ENCODE measurements around the gene IGF2BP2.

GRCh38 chr3:185789134-185789533 is 35.7 kb downstream of the IGF2BP2 start:
- no peak for TF ChIP-seq RAD21 (IDR thresholded peaks at IDR 0.05; ENCODE audit: low read length)
- no peak for TF ChIP-seq POLR2A (IDR thresholded peaks at IDR 0.05; ENCODE audit: low read depth, low read length)
- no peak for TF ChIP-seq CTCF (conservative IDR thresholded peaks at IDR 0.05; ENCODE audit: low read depth, low read length)
- TF ChIP-seq CEBPB (IDR thresholded peaks at IDR 0.05; ENCODE audit: low read depth, low read length) = no peak
- no peak for TF ChIP-seq SMC3 (IDR thresholded peaks at IDR 0.05; ENCODE audit: low read depth, low read length)
